MM.1S (cell line): Measurements from ENCODE around the gene SLC35F1.

Source experiments
- DNase-seq: peaks from one replicate; pipeline ENCODE4 v3.0.0-alpha.2; 2015
- H2AFZ ChIP-seq: fragments of 300-600 bp; sonication (generic); 2 replicates; pipeline ENCODE4 v1.6.0; 2016; ENCODE audit warnings: antibody characterized with exemption, low read length
- H3F3A ChIP-seq: fragments of 300-600 bp; sonication (generic); 2 replicates; pipeline ENCODE4 v1.6.1; 2016; ENCODE audit warnings: mild to moderate bottlenecking, antibody characterized with exemption, low read length, moderate library complexity, mixed read lengths; ENCODE audit not compliant: insufficient read depth
- H3K27ac ChIP-seq: fragments of 300-600 bp; sonication (generic); 2 replicates; pipeline ENCODE4 v1.5.1; 2016; ENCODE audit warnings: mild to moderate bottlenecking, low read length
- H3K27me3 ChIP-seq: fragments of 300-600 bp; sonication (generic); replicated peaks from 2 replicates; pipeline ENCODE4 v1.6.0; 2016; ENCODE audit warnings: low read length; ENCODE audit not compliant: insufficient read depth
- H3K36me3 ChIP-seq: fragments of 300-600 bp; sonication (generic); replicated peaks from 2 replicates; pipeline ENCODE4 v1.6.1; 2016; ENCODE audit warnings: mild to moderate bottlenecking, low read length, mixed read lengths; ENCODE audit not compliant: insufficient read depth
- H3K4me1 ChIP-seq: fragments of 300-600 bp; sonication (generic); 2 replicates; pipeline ENCODE4 v1.6.1; 2016; ENCODE audit warnings: low read length, mixed read lengths
- H3K4me2 ChIP-seq: fragments of 300-600 bp; sonication (generic); 2 replicates; pipeline ENCODE4 v1.6.0; 2016; ENCODE audit warnings: low read depth, low read length
- H3K4me3 ChIP-seq: fragments of 300-600 bp; sonication (generic); 2 replicates; pipeline ENCODE4 v1.5.1; 2016; ENCODE audit warnings: low read length, mixed read lengths
- H3K79me2 ChIP-seq: fragments of 300-600 bp; sonication (generic); 2 replicates; pipeline ENCODE4 v1.6.1; 2016; ENCODE audit warnings: mixed run types, low read length, mixed read lengths
- H3K9ac ChIP-seq: fragments of 300-600 bp; sonication (generic); 2 replicates; pipeline ENCODE4 v1.6.1; 2016; ENCODE audit warnings: low read length, mixed read lengths
- H3K9me2 ChIP-seq: fragments of 300-600 bp; sonication (generic); replicated peaks from 2 replicates; pipeline ENCODE4 v1.6.1; 2016; ENCODE audit warnings: mild to moderate bottlenecking, low read length, mixed read lengths; ENCODE audit not compliant: insufficient read depth
- H3K9me3 ChIP-seq: fragments of 300-600 bp; sonication (generic); replicated peaks from 2 replicates; pipeline ENCODE4 v1.6.1; 2016; ENCODE audit warnings: mild to moderate bottlenecking, low read length, mixed read lengths; ENCODE audit not compliant: insufficient read depth
- H4K20me1 ChIP-seq: fragments of 300-600 bp; sonication (generic); 2 replicates; pipeline ENCODE4 v1.6.1; 2016; ENCODE audit warnings: mild to moderate bottlenecking, low read length, moderate library complexity, mixed read lengths; ENCODE audit not compliant: insufficient read depth
- EZH2 ChIP-seq: fragments of 300-600 bp; sonication (generic); optimal IDR thresholded peaks from 2 replicates; pipeline ENCODE3; 2017; ENCODE audit warnings: low read depth, mild to moderate bottlenecking, antibody characterized with exemption, low read length, mixed read lengths
- EZH2phosphoT487 ChIP-seq: fragments of 300-600 bp; sonication (generic); IDR thresholded peaks from 2 replicates; pipeline ENCODE4 v1.6.1; 2018; ENCODE audit warnings: antibody characterized with exemption, low read length
- TF ChIP-seq, protein P1 (sequence below): fragments of 300-600 bp; sonication (generic); IDR thresholded peaks from 2 replicates; pipeline ENCODE4 v1.5.1; 2016; ENCODE audit warnings: antibody characterized with exemption, low read length, mixed read lengths

The SLC35F1 gene

DNA sequence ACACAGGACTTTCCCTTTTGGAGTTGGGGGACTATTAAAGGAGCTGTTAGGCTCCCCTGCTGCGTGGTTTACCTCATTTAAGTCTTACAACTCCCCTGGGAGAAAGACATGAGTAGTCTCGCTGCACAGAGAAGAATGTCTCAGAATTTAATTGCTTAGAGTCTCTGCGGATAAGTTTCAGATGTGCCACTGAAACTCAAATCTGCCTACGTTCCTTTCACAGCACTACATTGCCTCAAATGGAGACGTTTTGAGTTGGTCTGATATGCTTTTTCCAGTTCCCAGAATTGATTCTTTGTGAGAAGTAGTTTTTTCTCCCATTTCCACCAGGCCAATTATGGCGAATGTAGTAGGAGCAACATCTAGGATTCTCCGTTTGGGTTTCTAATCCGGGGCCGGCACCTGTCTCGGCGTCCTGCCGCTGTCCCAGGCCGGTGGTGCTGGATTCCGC lies 532 bp upstream of the SLC35F1 start:
- no peaks in the 10 kb centered on the region for H3K79me2 ChIP-seq
- H3K9ac ChIP-seq: no peak overlapping the region
- TF ChIP-seq EZH2: no peak
- no peak for TF ChIP-seq EZH2phosphoT487
- TF ChIP-seq, protein P1, sequence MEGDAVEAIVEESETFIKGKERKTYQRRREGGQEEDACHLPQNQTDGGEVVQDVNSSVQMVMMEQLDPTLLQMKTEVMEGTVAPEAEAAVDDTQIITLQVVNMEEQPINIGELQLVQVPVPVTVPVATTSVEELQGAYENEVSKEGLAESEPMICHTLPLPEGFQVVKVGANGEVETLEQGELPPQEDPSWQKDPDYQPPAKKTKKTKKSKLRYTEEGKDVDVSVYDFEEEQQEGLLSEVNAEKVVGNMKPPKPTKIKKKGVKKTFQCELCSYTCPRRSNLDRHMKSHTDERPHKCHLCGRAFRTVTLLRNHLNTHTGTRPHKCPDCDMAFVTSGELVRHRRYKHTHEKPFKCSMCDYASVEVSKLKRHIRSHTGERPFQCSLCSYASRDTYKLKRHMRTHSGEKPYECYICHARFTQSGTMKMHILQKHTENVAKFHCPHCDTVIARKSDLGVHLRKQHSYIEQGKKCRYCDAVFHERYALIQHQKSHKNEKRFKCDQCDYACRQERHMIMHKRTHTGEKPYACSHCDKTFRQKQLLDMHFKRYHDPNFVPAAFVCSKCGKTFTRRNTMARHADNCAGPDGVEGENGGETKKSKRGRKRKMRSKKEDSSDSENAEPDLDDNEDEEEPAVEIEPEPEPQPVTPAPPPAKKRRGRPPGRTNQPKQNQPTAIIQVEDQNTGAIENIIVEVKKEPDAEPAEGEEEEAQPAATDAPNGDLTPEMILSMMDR: no peak
- peak overlapping the region; percentile 67 for H3K4me2 ChIP-seq
- peak overlapping the region; percentile 76 for H3K4me3 ChIP-seq
- peaks cover 14% of the 10 kb centered on the region; the same call in 1 of the 2 replicates for H3K27me3 ChIP-seq
- H3K9me3 ChIP-seq: no peaks in the 10 kb centered on the region
- H3K27ac ChIP-seq: no peak overlapping the region
- no peaks in the 10 kb centered on the region for H4K20me1 ChIP-seq
- no peaks in the 10 kb centered on the region for H3K4me1 ChIP-seq
- peak overlapping the region; percentile 35; the same call in 1 of the 2 replicates for H2AFZ ChIP-seq
- H3K36me3 ChIP-seq: no peaks in the 10 kb centered on the region
- no peaks in the 10 kb centered on the region for H3K9me2 ChIP-seq
- peak; percentile 40 for DNase-seq
- no peaks in the 10 kb centered on the region for H3F3A ChIP-seq

DNA sequence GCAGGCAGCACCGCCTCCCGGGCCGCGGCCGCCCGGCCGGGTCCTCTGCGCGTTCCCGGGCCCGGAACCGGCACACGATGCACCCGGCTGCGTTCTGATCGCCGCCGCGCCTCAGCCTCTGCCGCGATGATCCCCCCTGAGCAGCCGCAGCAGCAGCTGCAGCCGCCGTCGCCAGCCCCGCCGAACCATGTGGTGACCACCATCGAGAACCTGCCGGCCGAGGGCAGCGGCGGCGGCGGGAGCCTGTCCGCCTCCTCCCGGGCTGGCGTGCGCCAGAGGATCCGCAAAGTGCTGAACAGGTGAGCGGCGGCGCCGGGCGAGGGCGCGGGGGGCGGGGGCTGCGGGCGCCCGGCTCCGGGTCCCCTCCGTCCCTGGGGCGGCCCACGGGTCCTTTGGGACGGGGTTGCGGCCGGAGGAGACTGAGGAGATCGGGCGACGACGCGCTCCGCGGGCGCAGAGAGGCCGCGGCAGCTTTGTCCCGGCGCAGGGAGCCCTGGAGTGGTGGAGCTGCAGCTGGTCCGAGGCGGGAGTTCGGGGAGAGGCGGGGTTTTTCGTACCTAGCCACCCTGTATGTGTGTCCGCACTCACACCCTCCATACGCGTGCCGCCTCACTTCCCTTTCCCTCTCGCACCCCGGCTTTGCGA lies 659 bp downstream of the SLC35F1 start:
- peak overlapping the region; percentile 58 for H2AFZ ChIP-seq
- peak overlapping the region; percentile 68 for H3K4me3 ChIP-seq
- peaks cover 14% of the 10 kb centered on the region; the same call in 1 of the 2 replicates for H3K27me3 ChIP-seq
- no peaks in the 10 kb centered on the region for H4K20me1 ChIP-seq
- no peaks in the 10 kb centered on the region for H3K4me1 ChIP-seq
- no peaks in the 10 kb centered on the region for H3K79me2 ChIP-seq
- H3K4me2 ChIP-seq: peak overlapping the region; percentile 74
- H3K9me2 ChIP-seq: no peaks in the 10 kb centered on the region
- TF ChIP-seq EZH2 (no peak), EZH2phosphoT487 (no peak)
- TF ChIP-seq, protein P1: no peak
- no peak overlapping the region; the same call in 1 of the 2 replicates for H3K9ac ChIP-seq
- H3K27ac ChIP-seq: no peak overlapping the region
- DNase-seq: peak; percentile 20
- H3F3A ChIP-seq: no peaks in the 10 kb centered on the region
- H3K36me3 ChIP-seq: no peaks in the 10 kb centered on the region
- H3K9me3 ChIP-seq: no peaks in the 10 kb centered on the region

DNA sequence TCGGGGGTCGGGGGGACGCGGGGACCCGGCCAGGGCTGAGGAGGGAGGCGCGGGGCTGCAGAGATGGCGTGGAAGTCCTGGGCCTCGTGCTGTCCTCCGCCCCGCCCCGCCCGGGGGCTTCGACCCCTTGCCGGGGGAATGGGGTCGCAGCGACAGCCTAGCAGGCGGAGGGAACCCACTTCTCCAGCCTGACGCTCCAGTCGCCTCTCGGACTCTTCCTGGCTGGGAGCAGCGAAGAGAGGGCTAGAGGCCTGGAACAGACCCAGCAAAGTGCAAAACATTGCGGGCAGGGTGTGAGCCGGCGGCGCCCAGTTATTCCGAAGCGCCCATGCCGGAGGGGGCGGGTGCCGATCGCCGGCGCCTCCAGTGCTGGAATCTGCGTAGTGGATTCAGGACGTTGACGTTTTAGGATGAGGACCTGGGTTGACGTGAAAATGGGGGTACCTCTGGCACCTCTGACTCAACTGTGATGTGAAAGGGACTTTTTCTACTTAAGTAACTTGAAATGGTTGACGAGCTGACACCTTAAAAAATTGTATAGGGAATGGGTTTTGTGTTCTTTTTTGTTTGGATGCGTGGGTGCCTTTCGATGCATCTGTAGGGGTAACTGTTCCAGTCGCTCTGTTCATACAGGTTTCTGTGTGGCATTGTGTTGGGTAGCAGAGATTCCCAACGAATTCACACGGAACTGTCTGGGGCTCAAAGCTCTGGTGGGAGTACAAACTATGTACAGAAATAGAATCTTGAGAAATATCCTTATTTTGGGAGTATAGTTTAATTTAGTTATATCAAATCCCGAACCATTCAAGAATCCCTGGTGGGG lies 1.4 kb downstream of the SLC35F1 start:
- Histone ChIP-seq H3K9ac (no peak overlapping the region; the same call in 1 of the 2 replicates), H3K4me2 (peak overlapping the region; percentile 74), H3K36me3 (no peaks in the 10 kb centered on the region), H3K4me3 (peak overlapping the region; percentile 68), H3K79me2 (no peaks in the 10 kb centered on the region), H2AFZ (peak overlapping the region; percentile 58), H3K27ac (no peak overlapping the region), H3K27me3 (peaks cover 14% of the 10 kb centered on the region; the same call in 1 of the 2 replicates), H4K20me1 (no peaks in the 10 kb centered on the region), H3F3A (no peaks in the 10 kb centered on the region), H3K9me3 (no peaks in the 10 kb centered on the region), H3K4me1 (no peaks in the 10 kb centered on the region), H3K9me2 (no peaks in the 10 kb centered on the region)
- DNase-seq: no peak
- TF ChIP-seq EZH2: no peak
- TF ChIP-seq EZH2phosphoT487: no peak
- TF ChIP-seq, protein P1: no peak
